ENCODE measurements around the gene SLC9A4. TPM values are rescaled to one million over a fixed set of nuclear protein-coding genes. Genes with fewer than 3 reads are reported as not detected.

The SLC9A4 gene
- total RNA-seq, 2 donors from 2014 or later, result 0.78 TPM; not detected in 1

DNA sequence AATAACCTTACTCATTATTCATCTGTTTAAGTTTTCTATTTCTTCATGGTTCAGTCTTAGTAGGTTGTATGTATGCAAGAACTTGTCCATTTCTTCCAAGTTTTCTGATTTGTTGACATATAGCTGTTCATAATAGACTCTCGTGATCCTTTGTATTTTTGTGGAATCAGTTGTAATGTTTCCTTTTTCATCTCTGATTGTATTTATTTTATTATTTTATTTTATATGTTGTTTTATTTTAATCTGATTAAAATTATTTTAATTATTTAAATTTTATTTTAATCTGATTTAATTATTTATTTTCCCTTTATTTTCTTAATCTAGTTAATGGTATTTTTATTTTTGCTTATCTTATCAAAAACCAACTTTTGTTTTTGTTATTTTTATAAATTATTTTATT is 102.9 kb downstream of the SLC9A4 start:
- H3K27ac ChIP-seq, result no peak overlapping the region
- DNase-seq, result no peak
- no peaks in the 10 kb centered on the region for H3K27me3 ChIP-seq
- no peak overlapping the region for H3K4me3 ChIP-seq
- 75 to 77% methylated on average over 1 of the region's 1 CpG for WGBS, 2 donors
- H3K4me1 ChIP-seq, result no peaks in the 10 kb centered on the region
- no peaks in the 10 kb centered on the region for H3K36me3 ChIP-seq (replicated peaks in 1 of 2; ENCODE audit: insufficient read depth in 1 of 2, low read depth in 2 of 2)
- intact Hi-C loops (cut with DNase I), result no loop called here
- TF ChIP-seq POLR2A (IDR thresholded peaks at IDR 0.05), result no peak
- TF ChIP-seq, protein P1, sequence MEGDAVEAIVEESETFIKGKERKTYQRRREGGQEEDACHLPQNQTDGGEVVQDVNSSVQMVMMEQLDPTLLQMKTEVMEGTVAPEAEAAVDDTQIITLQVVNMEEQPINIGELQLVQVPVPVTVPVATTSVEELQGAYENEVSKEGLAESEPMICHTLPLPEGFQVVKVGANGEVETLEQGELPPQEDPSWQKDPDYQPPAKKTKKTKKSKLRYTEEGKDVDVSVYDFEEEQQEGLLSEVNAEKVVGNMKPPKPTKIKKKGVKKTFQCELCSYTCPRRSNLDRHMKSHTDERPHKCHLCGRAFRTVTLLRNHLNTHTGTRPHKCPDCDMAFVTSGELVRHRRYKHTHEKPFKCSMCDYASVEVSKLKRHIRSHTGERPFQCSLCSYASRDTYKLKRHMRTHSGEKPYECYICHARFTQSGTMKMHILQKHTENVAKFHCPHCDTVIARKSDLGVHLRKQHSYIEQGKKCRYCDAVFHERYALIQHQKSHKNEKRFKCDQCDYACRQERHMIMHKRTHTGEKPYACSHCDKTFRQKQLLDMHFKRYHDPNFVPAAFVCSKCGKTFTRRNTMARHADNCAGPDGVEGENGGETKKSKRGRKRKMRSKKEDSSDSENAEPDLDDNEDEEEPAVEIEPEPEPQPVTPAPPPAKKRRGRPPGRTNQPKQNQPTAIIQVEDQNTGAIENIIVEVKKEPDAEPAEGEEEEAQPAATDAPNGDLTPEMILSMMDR (IDR thresholded peaks at IDR 0.05), result no peak
- ATAC-seq, result no peak
- H3K9me3 ChIP-seq, result no peaks in the 10 kb centered on the region

DNA sequence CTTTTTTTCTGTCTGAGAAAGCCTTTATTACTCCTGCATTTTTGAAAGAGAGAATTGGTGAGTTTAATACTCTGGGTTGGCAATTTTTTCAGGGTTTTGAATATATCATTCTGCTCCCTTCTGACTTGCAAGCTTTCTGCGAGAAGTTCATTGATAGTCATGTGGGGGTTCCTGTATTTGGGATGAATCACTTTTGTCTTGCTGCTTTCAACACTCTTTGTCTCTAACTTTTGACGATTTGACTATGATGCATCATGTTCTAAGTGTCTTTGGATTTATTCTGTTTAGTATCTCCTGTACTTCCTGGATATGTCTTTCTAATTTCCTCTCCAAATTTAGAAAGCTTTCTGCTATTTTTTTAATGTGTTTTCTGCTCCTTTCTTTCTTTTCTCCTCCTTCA is 105.3 kb downstream of the SLC9A4 start:
- H3K27me3 ChIP-seq, result no peaks in the 10 kb centered on the region
- no peak overlapping the region for H3K4me3 ChIP-seq
- ATAC-seq, result no peak
- 64 to 87% methylated on average over 2 of the region's 2 CpGs for WGBS, 2 donors
- H3K4me1 ChIP-seq, result no peaks in the 10 kb centered on the region
- no peaks in the 10 kb centered on the region for H3K9me3 ChIP-seq
- no peak for TF ChIP-seq POLR2A (IDR thresholded peaks at IDR 0.05)
- TF ChIP-seq, protein P1 (IDR thresholded peaks at IDR 0.05), result no peak
- no peak for DNase-seq
- no peaks in the 10 kb centered on the region for H3K36me3 ChIP-seq (replicated peaks in 1 of 2; ENCODE audit: insufficient read depth in 1 of 2, low read depth in 2 of 2)
- intact Hi-C loops (cut with DNase I), result no loop called here
- no peak overlapping the region for H3K27ac ChIP-seq

DNA sequence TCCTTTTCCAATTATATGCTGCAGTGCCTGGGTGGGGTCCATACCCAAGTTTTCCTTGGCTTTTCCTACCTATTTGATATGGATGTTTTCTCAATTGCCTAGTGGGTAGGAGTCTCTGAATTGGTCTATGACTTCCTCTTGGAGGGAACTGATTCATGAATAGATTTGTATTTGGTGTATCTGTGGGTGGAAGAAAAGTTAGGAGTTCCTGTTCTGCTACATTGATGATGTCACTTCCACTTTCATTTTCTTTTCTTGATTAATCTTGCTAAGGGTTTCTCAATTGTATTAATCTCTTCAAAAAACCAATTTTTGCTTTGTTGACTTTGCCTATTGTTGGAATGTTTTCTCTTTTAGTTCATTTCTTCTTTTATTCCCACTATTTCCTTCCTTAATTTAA is 108.9 kb downstream of the SLC9A4 start:
- ATAC-seq, result no peak
- no peaks in the 10 kb centered on the region for H3K27me3 ChIP-seq
- intact Hi-C loops (cut with DNase I), result no loop called here
- no peak for DNase-seq
- H3K4me3 ChIP-seq, result no peak overlapping the region
- no peaks in the 10 kb centered on the region for H3K36me3 ChIP-seq (replicated peaks in 1 of 2; ENCODE audit: insufficient read depth in 1 of 2, low read depth in 2 of 2)
- peaks cover 13% of the 10 kb centered on the region for H3K4me1 ChIP-seq
- H3K9me3 ChIP-seq, result no peaks in the 10 kb centered on the region
- TF ChIP-seq, protein P1 (IDR thresholded peaks at IDR 0.05), result no peak
- no peak for TF ChIP-seq POLR2A (IDR thresholded peaks at IDR 0.05)
- no peak overlapping the region for H3K27ac ChIP-seq

DNA sequence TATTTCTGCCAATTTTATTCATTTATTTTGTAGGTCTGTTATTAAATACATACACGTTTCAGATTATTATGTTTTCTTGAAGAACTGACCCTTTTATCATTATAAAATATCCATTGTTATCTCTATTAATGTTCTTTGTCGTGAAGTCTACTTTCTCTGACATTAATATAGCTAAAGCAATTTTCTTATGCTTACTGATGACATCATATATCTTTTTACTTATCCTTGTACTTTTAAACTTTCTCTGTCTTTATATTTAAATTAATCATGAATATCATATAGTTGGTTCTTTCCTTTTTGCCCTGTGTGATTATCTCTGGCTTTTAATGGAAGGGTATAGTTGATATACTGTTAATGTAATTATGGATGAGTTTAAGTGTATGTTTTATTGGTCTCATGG is 109.8 kb downstream of the SLC9A4 start:
- no peaks in the 10 kb centered on the region for H3K36me3 ChIP-seq (replicated peaks in 1 of 2; ENCODE audit: insufficient read depth in 1 of 2, low read depth in 2 of 2)
- no peak for TF ChIP-seq POLR2A (IDR thresholded peaks at IDR 0.05)
- TF ChIP-seq, protein P1 (IDR thresholded peaks at IDR 0.05), result no peak
- DNase-seq (no peak), ATAC-seq (no peak)
- no peaks in the 10 kb centered on the region for H3K27me3 ChIP-seq
- intact Hi-C loops (cut with DNase I), result no loop called here
- H3K27ac ChIP-seq, result no peak overlapping the region
- H3K4me1 ChIP-seq, result peaks cover 13% of the 10 kb centered on the region
- WGBS, 2 donors, result 57 to 73% methylated on average over 2 of the region's 2 CpGs
- no peaks in the 10 kb centered on the region for H3K9me3 ChIP-seq
- no peak overlapping the region for H3K4me3 ChIP-seq

Small RNAs within 50 kb of the gene (microRNA-seq; reads per million reads assigned to microRNA genes)
- 1.4 to 1.8 reads per million in 2 donors for gene MIR4772 (ENCODE audit: borderline number of aligned reads in 2 of 2, borderline replicate concordance in 2 of 2)

Small RNAs within 50 kb of the gene (small RNA-seq; reads per million reads assigned to genes)
- gene MIR4772, result not detected

Other genes with a start within 250 kb of the SLC9A4 start
- gene IL1RL1, start 161.7 kb upstream of the SLC9A4 start, total RNA-seq, result 10 to 100 TPM; 12.5 to 15.3 TPM
- 1 to 10 TPM; 3.1 to 5.3 TPM for gene IL18R1, start 117.4 kb upstream of the SLC9A4 start, total RNA-seq
- gene IL18RAP, start 50.1 kb upstream of the SLC9A4 start, total RNA-seq, result 10 to 100 TPM in 1 of 2 donors, 1 to 10 TPM in 1; 4.9 to 24.4 TPM
- gene SLC9A2, start 146.3 kb downstream of the SLC9A4 start, total RNA-seq, result 1 to 10 TPM in 1 of 2 donors, not detected in 1; 1.0 TPM